SJCRH30 (cell line): ENCODE measurements around the gene TRIM10. TPM values are rescaled to one million over a fixed set of nuclear protein-coding genes. Genes with fewer than 3 reads are reported as not detected.
"Not testable (repeated sequence)": the region's sequence is repeated elsewhere in the genome, so short reads cannot be mapped to it uniquely, and the experiment has no call there.

Experiments used
- DNase-seq, 2 experiments: peaks; one replicate each; pipeline ENCODE4 v3.0.0-alpha.2; 2015 to 2020
- H3K27ac ChIP-seq: fragments of 250-450 bp; sonication (Bioruptor Pico); 2 replicates; pipeline ENCODE4 v1.5.1; 2020; ENCODE audit warnings: mild to moderate bottlenecking, moderate library complexity
- H3K27me3 ChIP-seq: fragments of 250-450 bp; sonication (Bioruptor Pico); 2 replicates; pipeline ENCODE4 v1.5.1; 2020; ENCODE audit warnings: mild to moderate bottlenecking, moderate library complexity
- H3K36me3 ChIP-seq: fragments of 250-450 bp; sonication (Bioruptor Pico); 2 replicates; pipeline ENCODE4 v1.5.1; 2020; ENCODE audit warnings: mild to moderate bottlenecking, moderate library complexity
- H3K4me1 ChIP-seq: fragments of 250-450 bp; sonication (Bioruptor Pico); 2 replicates; pipeline ENCODE4 v1.5.1; 2020; ENCODE audit warnings: mild to moderate bottlenecking, moderate library complexity
- H3K4me3 ChIP-seq: fragments of 250-450 bp; sonication (Bioruptor Pico); 2 replicates; pipeline ENCODE4 v1.5.1; 2020; ENCODE audit warnings: mild to moderate bottlenecking, moderate library complexity
- H3K9me3 ChIP-seq: fragments of 250-450 bp; sonication (Bioruptor Pico); replicated peaks from 2 replicates; pipeline ENCODE4 v1.5.1; 2020; ENCODE audit warnings: mild to moderate bottlenecking, moderate library complexity
- total RNA-seq: library from RNA; depleted of rRNA; stranded (reverse); fragments of >200 nt; shearing (Covaris generic); gene quantifications from 2 replicates; pipeline ENCODE4 v1.2.3, GENCODE V29; 2014

Gene TRIM10
- total RNA-seq, 1 experiment from 2014 or later: not detected

DNA sequence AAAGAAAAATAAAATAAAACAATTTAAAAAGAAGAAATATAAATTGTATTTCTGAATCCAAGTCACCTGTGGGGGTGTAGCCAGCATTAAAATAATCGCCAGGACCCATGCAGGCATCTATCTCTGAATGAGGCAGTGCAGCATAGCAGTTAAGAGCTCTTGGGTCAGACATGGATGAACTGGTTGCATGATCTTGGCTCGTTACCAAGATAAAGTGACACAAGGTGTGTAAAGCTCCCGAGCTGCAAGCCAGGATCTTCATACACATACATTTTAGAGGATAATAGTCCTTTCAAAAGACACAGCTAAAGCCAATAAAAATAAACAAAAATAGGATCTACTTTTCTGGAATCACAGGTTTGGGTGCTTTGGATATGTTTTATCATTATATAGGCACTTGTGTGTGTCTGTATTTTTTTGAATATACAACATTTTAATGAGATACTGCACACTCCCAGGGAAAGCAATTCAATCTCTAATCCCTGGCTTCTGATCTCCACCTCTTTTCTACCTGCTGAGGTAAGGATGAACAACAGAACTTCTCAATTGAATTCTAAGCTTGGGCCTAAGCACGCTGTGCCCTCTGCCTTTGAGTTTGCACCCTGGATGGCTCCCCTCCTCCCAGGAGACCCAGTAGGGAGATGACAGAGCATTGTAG is 8.9 kb downstream of the TRIM10 start:
- Histone ChIP-seq H3K4me3 (no peak overlapping the region), H3K27ac (peak overlapping the region; percentile 83; the same call in 1 of the 2 replicates), H3K36me3 (no peaks in the 10 kb centered on the region), H3K9me3 (no peaks in the 10 kb centered on the region), H3K4me1 (peaks cover 35% of the 10 kb centered on the region), H3K27me3 (no peaks in the 10 kb centered on the region)
- DNase-seq: no peak

DNA sequence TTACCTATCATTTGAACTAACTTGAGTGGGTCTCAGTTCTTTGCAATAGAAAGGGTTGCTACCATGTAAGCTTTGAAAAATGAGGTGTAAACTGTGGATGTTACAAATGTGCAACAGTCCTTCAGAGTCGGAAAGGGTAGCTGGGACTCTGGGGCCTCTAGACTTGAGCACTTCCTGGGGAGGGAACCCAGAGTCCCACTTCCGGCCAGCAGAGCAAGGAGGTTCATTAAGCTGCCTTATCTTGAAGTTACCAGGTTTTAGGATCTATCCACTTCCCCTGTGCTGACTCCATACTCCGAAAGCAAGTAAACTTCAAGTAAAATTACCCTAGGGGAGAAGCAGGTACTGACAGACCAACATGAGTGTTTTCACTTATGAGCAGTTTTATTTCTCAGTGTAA is 9.4 kb downstream of the TRIM10 start:
- DNase-seq: peak; percentile 30 to 42
- Histone ChIP-seq H3K36me3 (no peaks in the 10 kb centered on the region), H3K27me3 (no peaks in the 10 kb centered on the region), H3K27ac (peak overlapping the region; percentile 83), H3K9me3 (no peaks in the 10 kb centered on the region), H3K4me1 (peaks cover 35% of the 10 kb centered on the region), H3K4me3 (no peak overlapping the region)

DNA sequence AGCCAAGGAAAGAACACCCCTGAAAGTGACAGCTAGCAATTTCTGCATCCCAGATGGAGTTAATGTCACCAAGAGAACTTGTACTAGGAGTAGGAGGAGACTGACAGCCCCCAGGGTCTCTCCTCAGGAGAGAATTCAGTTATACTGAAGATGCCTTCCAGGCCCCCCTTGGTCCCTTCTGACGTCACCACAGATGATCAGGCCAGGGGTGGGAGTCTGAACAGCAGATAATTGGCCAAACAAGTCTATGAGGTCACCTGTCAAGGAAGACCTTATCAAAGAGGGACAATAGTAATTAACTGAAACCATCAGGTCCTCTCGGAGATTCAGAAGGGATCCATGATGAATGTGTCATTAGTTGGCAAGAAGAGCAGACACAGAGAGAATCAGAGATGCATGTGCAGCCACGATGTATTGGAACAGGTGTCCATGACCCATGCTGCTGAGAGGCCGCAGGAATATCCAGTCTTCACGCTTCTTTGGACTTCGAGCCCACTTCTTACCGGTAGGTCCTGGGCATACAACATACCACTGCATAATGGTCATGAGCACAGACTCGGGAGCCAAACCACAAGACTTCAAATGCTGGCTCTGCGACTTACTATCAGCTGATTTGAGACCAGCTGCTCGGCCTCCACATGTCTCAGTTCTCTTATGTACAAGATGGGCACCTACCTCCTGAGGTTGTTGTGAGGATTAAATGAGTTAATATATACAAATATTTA is 10.2 kb downstream of the TRIM10 start:
- H3K9me3 ChIP-seq: no peaks in the 10 kb centered on the region
- DNase-seq: peak; percentile 89 to 93
- no peak overlapping the region for H3K4me3 ChIP-seq
- no peaks in the 10 kb centered on the region for H3K36me3 ChIP-seq
- no peaks in the 10 kb centered on the region for H3K27me3 ChIP-seq
- H3K27ac ChIP-seq: peak overlapping the region; percentile 83
- peaks cover 35% of the 10 kb centered on the region for H3K4me1 ChIP-seq

DNA sequence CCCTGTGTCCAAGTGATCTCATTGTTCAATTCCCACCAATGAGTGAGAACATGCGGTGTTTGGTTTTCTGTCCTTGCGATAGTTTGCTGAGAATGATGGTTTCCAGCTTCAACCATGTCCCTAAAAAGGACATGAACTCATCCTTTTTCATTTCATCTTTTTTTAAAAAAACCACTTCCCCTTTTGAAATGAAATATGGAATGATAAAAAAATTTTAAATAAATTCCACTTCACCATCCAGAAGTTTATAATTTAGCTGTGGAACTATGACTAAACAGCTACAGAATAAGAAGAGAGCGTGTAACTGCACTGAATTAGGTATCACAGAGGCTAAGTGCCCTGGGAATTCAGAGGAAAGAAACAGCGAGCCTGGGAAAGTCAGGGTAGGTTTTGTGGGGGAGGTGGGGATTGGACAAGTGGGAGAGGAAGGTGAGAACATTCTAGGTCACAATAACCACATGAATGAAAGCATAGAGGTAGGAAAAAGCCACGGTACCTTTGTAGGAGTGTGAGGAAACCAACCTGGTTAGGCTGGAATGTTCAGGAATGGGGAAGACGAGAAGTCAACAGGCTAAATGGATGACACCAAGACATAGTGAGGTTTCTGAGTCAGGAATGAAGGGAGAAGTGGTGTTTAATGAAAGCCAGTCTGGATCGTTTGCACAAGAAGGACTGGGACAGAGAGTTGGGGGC is 11.0 kb downstream of the TRIM10 start:
- Histone ChIP-seq H3K4me3 (no peak overlapping the region), H3K27ac (peak overlapping the region; percentile 83), H3K36me3 (no peaks in the 10 kb centered on the region), H3K27me3 (no peaks in the 10 kb centered on the region), H3K9me3 (no peaks in the 10 kb centered on the region), H3K4me1 (peaks cover 31% of the 10 kb centered on the region)
- no peak for DNase-seq

DNA sequence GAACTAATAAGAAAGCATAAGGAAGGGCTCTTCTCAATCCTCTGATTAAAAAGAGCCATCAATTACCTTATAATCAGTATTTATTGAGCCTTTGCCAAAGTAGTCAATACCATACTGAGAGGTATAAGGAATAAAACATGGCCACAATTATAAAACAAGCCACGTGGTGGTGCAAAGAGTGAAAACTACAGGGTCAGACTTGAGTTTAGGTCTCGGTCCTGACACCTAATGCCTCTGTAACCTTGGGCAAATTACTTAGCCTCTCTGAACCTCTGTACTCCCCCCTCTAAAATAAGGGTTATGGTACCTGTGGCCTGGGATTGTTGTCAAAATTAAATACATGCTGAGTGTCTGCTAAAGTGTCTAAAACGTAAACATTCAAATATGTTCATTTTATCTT is 11.8 kb downstream of the TRIM10 start:
- Histone ChIP-seq H3K27me3 (no peaks in the 10 kb centered on the region), H3K4me3 (no peak overlapping the region), H3K36me3 (no peaks in the 10 kb centered on the region), H3K9me3 (no peaks in the 10 kb centered on the region), H3K4me1 (peaks cover 23% of the 10 kb centered on the region), H3K27ac (no peak overlapping the region)
- no peak for DNase-seq

DNA sequence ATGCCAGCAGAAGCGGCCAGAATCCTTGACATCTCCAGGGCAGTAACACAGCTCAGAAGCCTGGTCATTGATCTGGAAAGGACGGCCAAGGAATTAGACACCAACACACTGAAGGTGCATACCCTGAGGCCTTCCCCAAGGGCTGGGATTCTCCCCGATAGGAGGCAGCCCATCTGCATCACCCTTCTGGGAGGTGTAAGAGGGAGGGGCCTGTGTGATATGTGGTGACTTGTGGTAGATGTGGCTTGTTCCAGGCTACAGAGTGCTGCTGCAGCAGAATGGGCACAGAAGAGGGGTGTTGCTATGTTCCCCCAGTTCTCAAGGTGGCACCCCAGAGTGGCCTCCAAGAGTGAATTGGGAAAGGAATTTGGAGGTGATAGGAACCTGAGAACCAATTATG is 13.9 kb downstream of the TRIM10 start:
- H3K36me3 ChIP-seq: no peaks in the 10 kb centered on the region

DNA sequence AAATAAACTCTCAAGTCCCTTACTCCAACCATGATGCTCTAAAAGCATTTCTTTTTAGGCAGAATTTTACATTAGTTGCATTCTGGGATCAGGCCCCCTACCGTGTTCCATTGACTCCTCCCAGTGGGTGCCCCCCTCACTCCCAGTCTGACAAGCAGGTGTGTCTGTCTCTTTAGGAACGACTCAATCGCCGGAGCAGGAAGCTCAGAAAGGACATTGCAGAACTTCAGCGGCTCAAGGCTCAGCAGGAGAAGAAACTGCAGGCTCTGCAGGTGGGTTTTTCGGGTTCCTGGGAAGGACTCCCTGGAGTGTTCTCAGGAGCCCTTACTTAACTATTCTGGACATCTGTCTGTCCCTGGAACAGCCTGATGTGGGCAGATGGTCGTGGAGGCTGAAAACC is 15.2 kb downstream of the TRIM10 start:
- no peaks in the 10 kb centered on the region for H3K36me3 ChIP-seq
- DNase-seq: no peak
- H3K9me3 ChIP-seq: no peaks in the 10 kb centered on the region
- no peak overlapping the region for H3K4me3 ChIP-seq
- H3K4me1 ChIP-seq: peaks cover 10% of the 10 kb centered on the region
- H3K27ac ChIP-seq: no peak overlapping the region
- H3K27me3 ChIP-seq: no peaks in the 10 kb centered on the region; the same call in 1 of the 2 replicates

More for the DNA sequence above, 13.9 kb downstream of the TRIM10 start:
- Histone ChIP-seq H3K4me3 (no peak overlapping the region), H3K27me3 (no peaks in the 10 kb centered on the region; the same call in 1 of the 2 replicates), H3K27ac (no peak overlapping the region), H3K9me3 (no peaks in the 10 kb centered on the region), H3K4me1 (peaks cover 20% of the 10 kb centered on the region)
- DNase-seq: no peak

DNA sequence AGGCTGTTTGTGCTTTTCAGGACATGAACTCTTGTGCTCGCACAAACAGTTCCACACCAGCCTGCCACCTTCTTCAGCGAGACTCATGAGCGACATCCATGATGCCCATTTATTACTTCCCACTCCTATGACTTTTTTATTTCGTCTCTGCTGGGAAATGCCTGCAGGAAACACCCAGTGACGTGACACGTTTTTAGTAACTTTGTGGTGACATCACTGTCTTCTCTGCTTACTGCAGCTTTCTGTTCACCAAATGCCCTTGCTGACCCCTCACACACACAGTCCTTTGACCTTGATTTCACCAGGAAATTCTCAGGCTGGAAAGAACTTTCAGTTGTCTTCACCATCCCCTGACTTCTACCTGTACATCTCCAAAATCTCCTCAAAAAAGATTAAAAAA is 16.2 kb downstream of the TRIM10 start:
- no peak overlapping the region for H3K4me3 ChIP-seq
- H3K27me3 ChIP-seq: no peaks in the 10 kb centered on the region; the same call in 1 of the 2 replicates
- no peaks in the 10 kb centered on the region for H3K9me3 ChIP-seq
- H3K36me3 ChIP-seq: no peaks in the 10 kb centered on the region
- peaks cover under 1% of the 10 kb centered on the region; the same call in 1 of the 2 replicates for H3K4me1 ChIP-seq
- H3K27ac ChIP-seq: no peak overlapping the region
- DNase-seq: no peak

DNA sequence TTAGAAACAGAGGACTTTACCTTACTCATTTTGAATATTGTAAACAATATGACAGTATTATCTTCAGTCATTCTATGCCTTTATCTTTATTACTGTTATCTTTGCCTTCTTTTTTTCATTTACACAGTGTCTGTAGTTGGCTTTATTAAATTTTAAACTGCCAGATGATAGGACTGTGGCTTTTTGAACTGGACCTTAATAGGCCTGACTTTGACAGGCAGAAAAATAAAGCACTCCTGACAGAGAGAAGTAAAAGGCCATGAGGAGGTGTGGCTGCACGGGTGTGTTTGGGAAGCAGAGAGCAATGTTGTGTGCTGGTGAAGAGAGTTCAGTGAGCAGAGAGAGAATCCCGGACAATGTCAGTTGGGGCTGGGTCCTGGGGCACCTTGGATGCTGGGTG is 17.2 kb downstream of the TRIM10 start:
- H3K27me3 ChIP-seq: no peaks in the 10 kb centered on the region; the same call in 1 of the 2 replicates
- no peak overlapping the region for H3K27ac ChIP-seq
- no peak overlapping the region for H3K4me3 ChIP-seq
- no peak for DNase-seq
- H3K4me1 ChIP-seq: no peaks in the 10 kb centered on the region
- no peaks in the 10 kb centered on the region for H3K36me3 ChIP-seq
- H3K9me3 ChIP-seq: no peaks in the 10 kb centered on the region

DNA sequence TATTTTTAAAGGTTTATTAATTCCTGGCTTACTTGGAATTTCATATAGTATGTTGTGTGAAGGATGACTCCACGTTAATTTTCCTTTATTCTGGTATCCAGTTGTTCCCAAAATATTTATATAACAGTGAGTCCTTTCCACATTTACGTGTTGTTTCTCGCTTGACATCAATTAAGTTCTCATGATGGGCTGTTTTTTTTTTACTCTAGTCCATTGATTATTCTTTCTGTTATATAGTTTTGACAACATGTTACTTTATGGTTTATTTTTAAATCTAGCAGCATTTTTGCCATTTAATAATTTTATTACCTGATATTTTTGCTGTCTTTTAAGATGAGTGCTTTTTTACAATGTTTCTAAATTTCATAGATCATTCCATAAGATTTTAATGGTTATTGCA is 18.3 kb downstream of the TRIM10 start:
- Histone ChIP-seq H3K27ac (no peak overlapping the region), H3K9me3 (no peaks in the 10 kb centered on the region), H3K4me1 (no peaks in the 10 kb centered on the region), H3K4me3 (no peak overlapping the region), H3K27me3 (no peaks in the 10 kb centered on the region; the same call in 1 of the 2 replicates), H3K36me3 (no peaks in the 10 kb centered on the region)
- no peak for DNase-seq

DNA sequence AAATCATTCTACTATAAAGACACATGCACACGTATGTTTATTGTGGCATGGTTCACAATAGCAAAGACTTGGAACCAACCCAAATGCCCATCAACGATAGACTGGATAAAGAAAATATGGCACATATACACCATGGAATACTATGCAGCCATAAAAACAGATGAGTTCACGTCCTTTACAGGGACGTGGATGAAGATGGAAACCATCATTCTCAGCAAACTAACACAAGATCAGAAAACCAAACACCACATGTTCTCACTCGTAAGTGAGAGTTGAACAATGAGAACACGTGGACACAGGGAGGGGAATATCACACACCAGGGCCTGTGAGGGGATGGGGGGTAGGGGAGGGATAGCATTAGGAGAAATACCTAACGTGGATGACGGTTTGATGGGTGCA is 20.8 kb downstream of the TRIM10 start:
- not testable (repeated sequence) for H3K36me3 ChIP-seq, H3K27me3 ChIP-seq, DNase-seq, H3K27ac ChIP-seq, H3K9me3 ChIP-seq, H3K4me1 ChIP-seq, H3K4me3 ChIP-seq

DNA sequence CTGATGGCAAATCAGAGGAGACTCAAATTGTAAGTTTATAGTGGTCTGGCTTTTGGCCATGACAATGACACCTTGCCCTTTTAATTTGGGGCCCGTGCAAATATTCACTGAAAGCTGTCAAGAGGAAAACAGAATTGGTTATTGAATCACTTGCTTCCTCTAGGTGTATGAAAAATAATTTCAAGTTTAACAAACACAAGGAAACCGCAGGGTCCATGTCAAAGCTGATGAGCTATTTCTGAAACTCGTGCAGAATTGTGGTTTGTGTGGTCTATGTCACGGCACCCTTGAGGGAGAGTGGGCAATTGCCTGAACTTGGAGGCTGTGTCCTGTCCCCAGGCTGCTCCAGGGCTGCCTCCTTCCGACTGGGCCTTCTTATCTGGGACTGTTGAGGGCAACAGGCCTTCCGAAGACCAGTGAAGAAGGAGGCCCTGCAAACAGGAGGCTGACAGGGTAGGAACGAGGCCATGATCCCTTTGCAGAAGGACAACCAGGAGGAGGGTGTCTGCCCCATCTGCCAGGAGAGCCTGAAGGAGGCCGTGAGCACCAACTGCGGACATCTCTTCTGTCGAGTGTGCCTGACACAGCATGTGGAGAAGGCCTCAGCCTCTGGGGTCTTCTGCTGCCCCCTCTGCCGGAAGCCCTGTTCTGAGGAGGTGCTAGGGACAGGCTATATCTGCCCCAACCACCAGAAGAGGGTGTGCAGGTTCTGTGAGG is 24.3 kb downstream of the TRIM10 start:
- H3K4me3 ChIP-seq: no peak overlapping the region
- H3K27ac ChIP-seq: no peak overlapping the region
- H3K4me1 ChIP-seq: no peaks in the 10 kb centered on the region
- no peak for DNase-seq
- no peaks in the 10 kb centered on the region for H3K27me3 ChIP-seq
- no peaks in the 10 kb centered on the region for H3K36me3 ChIP-seq
- no peaks in the 10 kb centered on the region for H3K9me3 ChIP-seq

DNA sequence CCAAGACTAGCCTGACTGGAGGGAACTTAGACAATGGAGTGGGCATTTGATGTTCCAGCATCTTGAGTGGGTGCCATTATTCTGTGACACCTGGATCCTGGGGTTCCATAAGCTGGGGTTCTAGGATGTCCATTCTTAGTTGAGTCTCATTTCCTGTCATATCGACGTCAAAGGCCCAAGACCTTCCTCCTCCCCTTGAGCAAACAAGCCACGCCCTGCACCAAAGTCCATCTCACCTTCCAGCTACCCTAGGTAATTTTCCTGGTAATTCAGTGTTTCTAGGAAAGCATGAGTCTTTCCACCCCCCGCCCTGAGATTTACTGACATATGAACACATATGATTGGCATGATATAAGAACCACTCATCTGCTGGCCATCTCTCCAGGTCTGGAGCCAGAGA is 25.3 kb downstream of the TRIM10 start, which contains the start of gene TRIM40:
TRIM40 (plus strand) TSS at position 384 of the 400 bp plus-strand sequence. CDS start 897 bp downstream, outside the sequence.
- H3K27me3 ChIP-seq: no peaks in the 10 kb centered on the region
- no peaks in the 10 kb centered on the region for H3K9me3 ChIP-seq
- H3K36me3 ChIP-seq: no peaks in the 10 kb centered on the region
- H3K4me3 ChIP-seq: no peak within 1 kb of the TSS
- no peak within 1 kb of the TSS for H3K27ac ChIP-seq
- peaks cover 2% of the 10 kb centered on the region; the same call in 1 of the 2 replicates for H3K4me1 ChIP-seq
- no peak for DNase-seq

DNA sequence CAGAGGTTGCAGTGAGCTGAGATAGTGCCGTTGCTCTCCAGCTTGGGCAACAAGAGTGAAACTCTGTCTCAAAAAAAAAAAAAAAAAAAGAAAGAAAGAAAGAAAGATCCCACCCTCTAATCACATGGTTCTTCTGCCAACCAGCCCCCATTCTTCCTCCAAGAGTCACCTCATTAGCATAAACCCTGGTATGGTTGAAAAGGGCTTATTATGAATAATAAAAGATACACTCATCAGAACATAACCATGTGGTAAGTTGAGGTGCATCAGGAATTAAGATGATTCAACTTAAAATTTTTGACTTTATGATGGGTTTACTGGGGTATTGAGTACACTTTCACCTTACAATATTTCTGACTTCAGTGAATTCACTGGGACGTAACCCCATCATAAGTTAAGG is 25.9 kb downstream of the TRIM10 start:
- no peak for DNase-seq
- H3K27ac ChIP-seq: no peak overlapping the region
- H3K9me3 ChIP-seq: no peaks in the 10 kb centered on the region
- no peak overlapping the region for H3K4me3 ChIP-seq
- no peaks in the 10 kb centered on the region for H3K36me3 ChIP-seq
- peaks cover 5% of the 10 kb centered on the region; the same call in 1 of the 2 replicates for H3K4me1 ChIP-seq
- H3K27me3 ChIP-seq: no peaks in the 10 kb centered on the region
